Keratinocyte (primary cell): Measurements from ENCODE around the gene NDUFAF2. TPM values are rescaled to one million over a fixed set of nuclear protein-coding genes. Genes with fewer than 3 reads are reported as not detected.

Experiments used
- DNase-seq: peaks from one replicate; pipeline ENCODE4 v3.0.0-alpha.2; 2011; ENCODE audit warnings: low read depth, missing footprints, low spot score
- FAIRE-seq: peaks from 2 replicates; lab custom pipeline; 2011; peaks lifted over from hg19 to GRCh38; lab: Jason Lieb, UNC
- H2AFZ ChIP-seq: 2 replicates; pipeline ENCODE4 v1.6.0; 2012; ENCODE audit warnings: low read length, control low read depth, inconsistent platforms; ENCODE audit not compliant: control insufficient read depth
- H3K27ac ChIP-seq: 2 replicates; pipeline ENCODE4 v1.5.1; 2011; ENCODE audit warnings: low read length; ENCODE audit not compliant: control insufficient read depth, insufficient read depth
- H3K27me3 ChIP-seq: 3 replicates; pipeline ENCODE4 v1.6.0; 2011; ENCODE audit warnings: low read length; ENCODE audit not compliant: control insufficient read depth, insufficient read depth; ENCODE audit errors: extremely low read depth
- H3K36me3 ChIP-seq, 2 experiments: 2 replicates in 1 of 2; 3 replicates in 1 of 2; pipeline ENCODE4 v1.5.1; 2011; ENCODE audit warnings: low read length in 2 of 2, mild to moderate bottlenecking in 1 of 2; ENCODE audit not compliant: control insufficient read depth in 2 of 2, insufficient read depth in 2 of 2; ENCODE audit errors: extremely low read depth in 1 of 2
- H3K4me1 ChIP-seq: 3 replicates; pipeline ENCODE4 v1.5.1; 2011; ENCODE audit warnings: low read length; ENCODE audit not compliant: control insufficient read depth, insufficient read depth; ENCODE audit errors: extremely low read depth
- H3K4me2 ChIP-seq: 3 replicates; pipeline ENCODE4 v1.6.0; 2011; ENCODE audit warnings: low read depth, low read length; ENCODE audit not compliant: control insufficient read depth, insufficient read depth; ENCODE audit errors: extremely low read depth
- H3K4me3 ChIP-seq, 3 experiments: fragments of 200-600 bp in 1 of 3; sonication (generic) in 1 of 3; 2 replicates in 2 of 3; 3 replicates in 1 of 3; pipeline ENCODE4 v1.5.1; 2011 to 2016; ENCODE audit warnings: low read length in 3 of 3, mild to moderate bottlenecking in 3 of 3, control low read depth in 2 of 3, inconsistent platforms in 1 of 3, low read depth in 1 of 3, mixed read lengths in 1 of 3, mixed run types in 1 of 3, moderate library complexity in 1 of 3; ENCODE audit not compliant: control insufficient read depth in 2 of 3, insufficient read depth in 2 of 3; ENCODE audit errors: extremely low read depth in 1 of 3
- H3K79me2 ChIP-seq: 2 replicates; pipeline ENCODE4 v1.6.0; 2012; ENCODE audit warnings: low read length; ENCODE audit not compliant: control insufficient read depth, insufficient read depth
- H3K9ac ChIP-seq: 3 replicates; pipeline ENCODE4 v1.6.0; 2011; ENCODE audit warnings: low read length; ENCODE audit not compliant: control insufficient read depth, insufficient read depth; ENCODE audit errors: extremely low read depth
- H3K9me1 ChIP-seq: 3 replicates; pipeline ENCODE4 v1.6.0; 2011; ENCODE audit warnings: low read length; ENCODE audit not compliant: control insufficient read depth, insufficient read depth; ENCODE audit errors: extremely low read depth
- H3K9me3 ChIP-seq: 2 replicates; pipeline ENCODE4 v1.5.1; 2012; ENCODE audit warnings: low read depth, low read length; ENCODE audit not compliant: control insufficient read depth
- H4K20me1 ChIP-seq: 3 replicates; pipeline ENCODE4 v1.6.0; 2011; ENCODE audit warnings: low read length; ENCODE audit not compliant: control insufficient read depth, insufficient read depth; ENCODE audit errors: extremely low read depth
- CTCF ChIP-seq, 3 experiments: IDR thresholded peaks in 1 of 3; conservative IDR thresholded peaks in 1 of 3; optimal IDR thresholded peaks in 1 of 3; 2 replicates in 2 of 3; 3 replicates in 1 of 3; pipeline versions ENCODE3 to v1.5.1; 2011; ENCODE audit warnings: low read length in 3 of 3, mild to moderate bottlenecking in 3 of 3, moderate library complexity in 2 of 3, control low read depth in 1 of 3, inconsistent platforms in 1 of 3; ENCODE audit not compliant: insufficient read depth in 2 of 3; ENCODE audit errors: extremely low read depth in 1 of 3
- EZH2 ChIP-seq: IDR thresholded peaks from one replicate; pipeline ENCODE4 v1.6.1; 2012; ENCODE audit warnings: inconsistent platforms, mild to moderate bottlenecking, low read length, moderate library complexity
- dilution Hi-C: fragments of 300-500 bp; cut with MboI; formaldehyde crosslinking; loops from one replicate; pipeline ENCODE4 v1.7.0; 2020; ENCODE audit warnings: low sequenced_read_pairs; ENCODE audit not compliant: extremely low pct_ligation_motif_present
- polyA plus RNA-seq, 5 experiments: library from polyadenylated mRNA; depleted of rRNA in 3 of 5; stranded (reverse) in 3 of 5; stranded (forward) in 1 of 5; unstranded in 1 of 5; fragments of >200 nt; gene quantifications; 1 replicate in 1 of 5; 2 replicates in 3 of 5; 3 replicates in 1 of 5; pipeline versions ENCODE4 v1.2.1 to v1.2.3, GENCODE V29; 2011 to 2012; ENCODE audit warnings: missing spikeins in 2 of 5, low read depth in 1 of 5, low replicate concordance in 1 of 5

The NDUFAF2 gene
- polyA plus RNA-seq, 1 donor (not counting 4 experiments of a cell fraction or from before 2014, with no cell fraction given), result 62.3 TPM

- H3K27me3 ChIP-seq, result no peaks in the 10 kb centered on the region
- dilution Hi-C loops, result no loop called here
- no peaks in the 10 kb centered on the region for H3K36me3 ChIP-seq
- H2AFZ ChIP-seq, result no peak overlapping the region
- no peak overlapping the region for H3K4me2 ChIP-seq
- H3K9me1 ChIP-seq, result no peaks in the 10 kb centered on the region
- no peaks in the 10 kb centered on the region for H3K4me1 ChIP-seq
- H3K79me2 ChIP-seq, result no peaks in the 10 kb centered on the region
- no peak overlapping the region for H3K27ac ChIP-seq
- H3K9ac ChIP-seq, result no peak overlapping the region
- FAIRE-seq (no peak), DNase-seq (no peak)
- H3K9me3 ChIP-seq, result no peaks in the 10 kb centered on the region
- TF ChIP-seq CTCF (optimal IDR thresholded peaks at IDR 0.05 in 1 of 3, IDR thresholded peaks at IDR 0.05 in 1 of 3, conservative IDR thresholded peaks at IDR 0.05 in 1 of 3; ENCODE audit: extremely low read depth in 1 of 3, insufficient read depth in 2 of 3, low read length in 3 of 3) (no peak), EZH2 (no peak)
- no peak overlapping the region for H3K4me3 ChIP-seq
- H4K20me1 ChIP-seq, result peaks cover 3% of the 10 kb centered on the region
Measured at GRCh38 chr5:61084658-61085057, 139.7 kb downstream of the NDUFAF2 start.

- H3K4me3 ChIP-seq, result no peak overlapping the region
- H3K4me1 ChIP-seq, result no peaks in the 10 kb centered on the region
- H4K20me1 ChIP-seq, result peaks cover 3% of the 10 kb centered on the region
- H3K9ac ChIP-seq, result no peak overlapping the region
- no peaks in the 10 kb centered on the region for H3K79me2 ChIP-seq
- H3K9me1 ChIP-seq, result no peaks in the 10 kb centered on the region
- no peak overlapping the region for H2AFZ ChIP-seq
- dilution Hi-C loops, result no loop called here
- H3K4me2 ChIP-seq, result no peak overlapping the region
- FAIRE-seq (no peak), DNase-seq (no peak)
- no peak overlapping the region for H3K27ac ChIP-seq
- H3K27me3 ChIP-seq, result no peaks in the 10 kb centered on the region
- no peaks in the 10 kb centered on the region for H3K36me3 ChIP-seq
- no peak for TF ChIP-seq CTCF (optimal IDR thresholded peaks at IDR 0.05 in 1 of 3, IDR thresholded peaks at IDR 0.05 in 1 of 3, conservative IDR thresholded peaks at IDR 0.05 in 1 of 3; ENCODE audit: extremely low read depth in 1 of 3, insufficient read depth in 2 of 3, low read length in 3 of 3)
- no peak for TF ChIP-seq EZH2
- H3K9me3 ChIP-seq, result no peaks in the 10 kb centered on the region
Measured at GRCh38 chr5:61085885-61086284, 140.9 kb downstream of the NDUFAF2 start.
